ENCODE data around the gene CLCA1. TPM values are rescaled to one million over a fixed set of nuclear protein-coding genes. Genes with fewer than 3 reads are reported as not detected.

The CLCA1 gene
- total RNA-seq, 2 experiments from 2014 or later, result not detected

DNA sequence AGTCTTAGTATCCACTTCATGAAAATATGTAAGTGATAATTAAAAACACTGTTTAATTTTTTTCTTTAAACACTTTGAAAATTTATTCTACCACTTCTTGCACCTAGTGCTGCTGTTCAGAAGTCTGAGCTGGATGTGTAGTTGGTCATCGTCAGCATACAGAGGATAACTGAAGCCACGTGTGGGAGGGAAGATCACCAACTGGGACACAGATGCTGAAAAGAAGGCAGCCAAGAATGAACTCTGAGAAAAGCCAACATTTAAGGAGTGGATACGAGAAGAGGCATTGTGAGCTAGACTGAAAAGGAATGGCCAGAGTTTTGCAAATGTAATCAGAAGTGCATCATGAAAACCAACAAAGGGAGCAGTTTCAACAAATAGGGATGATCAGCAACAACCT is 53.5 kb downstream of the CLCA1 start:
- no peaks in the 10 kb centered on the region for H3K4me1 Mint-ChIP-seq (ENCODE audit: low read depth)
- DNase-seq (no peak), ATAC-seq (ENCODE audit: poor library complexity) (no peak)
- H3K36me3 Mint-ChIP-seq (ENCODE audit: low read depth), result no peaks in the 10 kb centered on the region
- H3K27ac Mint-ChIP-seq, result no peak overlapping the region
- no peaks in the 10 kb centered on the region for H3K27me3 ChIP-seq (ENCODE audit: control insufficient read depth in 1 of 2, insufficient read depth in 2 of 2, low read length in 2 of 2)
- H3K27ac ChIP-seq (ENCODE audit: low read depth in 1 of 2, low read length in 2 of 2), result no peak overlapping the region
- no peaks in the 10 kb centered on the region for H3K4me1 ChIP-seq (ENCODE audit: insufficient read depth, low read length)
- no peaks in the 10 kb centered on the region for H3K36me3 ChIP-seq (ENCODE audit: insufficient read depth, low read length)
- ChIA-PET CTCF (interaction anchor here (0.8 kb wide), 1 partner anchor 17 kb away, joined by 3 read pairs; no protein-coding TSS in a partner anchor), POLR2A (no interaction called here)
- no peak overlapping the region for H3K4me3 Mint-ChIP-seq
- H3K9me3 Mint-ChIP-seq, result no peaks in the 10 kb centered on the region
- peaks cover 0 to 11% of the 10 kb centered on the region in 2 experiments for H3K9me3 ChIP-seq (ENCODE audit: control insufficient read depth in 1 of 2, insufficient read depth in 1 of 2, low read length in 2 of 2)
- TF ChIP-seq CTCF (IDR thresholded peaks at IDR 0.05), result no peak
- H3K27me3 Mint-ChIP-seq, result no peaks in the 10 kb centered on the region
- intact Hi-C loops (cut with DNase I, micrococcal nuclease), result no loop called here
- no peak overlapping the region for H3K4me3 ChIP-seq (ENCODE audit: low read length)

DNA sequence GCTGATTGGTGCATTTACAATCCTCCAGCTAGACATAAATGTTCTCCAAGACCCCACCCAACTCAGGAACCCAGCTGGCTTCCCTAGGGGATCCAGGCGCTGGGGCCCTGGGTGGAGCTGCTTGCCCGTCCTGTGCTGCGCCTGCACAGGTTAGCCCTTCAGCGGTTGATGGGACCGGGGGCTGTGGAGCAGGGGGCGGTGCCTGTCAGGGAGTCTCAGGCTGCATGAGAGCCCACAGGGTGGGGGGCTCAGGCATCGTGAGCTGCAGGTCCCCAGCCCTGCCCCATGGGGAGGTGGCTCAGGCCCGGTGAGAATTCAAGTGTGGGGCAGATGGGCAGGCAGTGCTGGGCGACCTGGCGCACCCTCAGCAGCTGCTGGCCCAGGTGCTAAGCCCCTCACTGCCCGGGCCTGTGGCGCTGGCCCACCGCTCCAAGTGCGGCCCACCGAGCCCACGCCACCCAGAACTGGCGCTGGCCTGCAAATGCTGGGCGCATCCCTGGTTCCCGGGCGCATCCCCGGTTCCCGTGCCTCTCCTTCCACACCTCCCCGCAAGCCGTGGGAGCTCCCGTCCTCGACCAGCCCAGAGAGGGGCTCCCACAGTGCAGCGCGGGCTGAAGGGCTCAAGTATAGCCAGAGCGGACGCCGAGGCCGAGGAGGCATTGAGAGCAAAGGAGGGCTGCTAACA is 55.1 kb downstream of the CLCA1 start:
- H3K36me3 Mint-ChIP-seq (ENCODE audit: low read depth), result no peaks in the 10 kb centered on the region
- Histone ChIP-seq H3K4me1 (ENCODE audit: insufficient read depth, low read length) (no peaks in the 10 kb centered on the region), H3K36me3 (ENCODE audit: insufficient read depth, low read length) (no peaks in the 10 kb centered on the region), H3K27me3 (ENCODE audit: control insufficient read depth in 1 of 2, insufficient read depth in 2 of 2, low read length in 2 of 2) (no peaks in the 10 kb centered on the region), H3K27ac (ENCODE audit: low read depth in 1 of 2, low read length in 2 of 2) (no peak overlapping the region), H3K4me3 (ENCODE audit: low read length) (no peak overlapping the region), H3K9me3 (ENCODE audit: control insufficient read depth in 1 of 2, insufficient read depth in 1 of 2, low read length in 2 of 2) (peaks cover 0 to 11% of the 10 kb centered on the region in 2 experiments)
- ChIA-PET POLR2A (no interaction called here), CTCF (no interaction called here)
- H3K4me3 Mint-ChIP-seq, result no peak overlapping the region
- ATAC-seq (ENCODE audit: poor library complexity) (no peak), DNase-seq (no peak)
- no peaks in the 10 kb centered on the region for H3K4me1 Mint-ChIP-seq (ENCODE audit: low read depth)
- intact Hi-C loops (cut with DNase I, micrococcal nuclease), result no loop called here
- no peak overlapping the region for H3K27ac Mint-ChIP-seq
- no peaks in the 10 kb centered on the region for H3K9me3 Mint-ChIP-seq
- no peaks in the 10 kb centered on the region for H3K27me3 Mint-ChIP-seq
- no peak for TF ChIP-seq CTCF (IDR thresholded peaks at IDR 0.05)

DNA sequence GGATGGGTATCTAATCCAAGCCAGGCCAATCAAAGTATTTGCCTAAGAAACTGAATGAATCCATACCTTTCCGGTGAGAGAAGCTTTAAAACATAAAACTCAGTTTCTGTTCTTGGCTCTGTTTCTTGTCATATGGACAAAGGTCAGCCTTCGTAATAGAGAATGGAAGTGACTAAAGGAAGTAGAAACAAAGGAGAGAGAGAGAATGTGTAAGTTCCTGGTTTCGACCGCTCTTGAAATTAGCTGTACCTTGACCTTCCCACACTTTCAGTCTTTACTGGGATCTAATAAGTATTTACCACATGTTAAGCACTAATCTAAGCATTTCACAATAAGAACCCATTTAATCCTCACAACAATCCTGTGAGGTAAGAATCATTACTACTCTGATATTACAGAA is 58.6 kb downstream of the CLCA1 start:
- Histone ChIP-seq H3K4me1 (ENCODE audit: insufficient read depth, low read length) (no peaks in the 10 kb centered on the region), H3K27me3 (ENCODE audit: control insufficient read depth in 1 of 2, insufficient read depth in 2 of 2, low read length in 2 of 2) (no peaks in the 10 kb centered on the region), H3K9me3 (ENCODE audit: control insufficient read depth in 1 of 2, insufficient read depth in 1 of 2, low read length in 2 of 2) (peaks cover under 1 to 11% of the 10 kb centered on the region in 2 experiments), H3K36me3 (ENCODE audit: insufficient read depth, low read length) (no peaks in the 10 kb centered on the region), H3K27ac (ENCODE audit: low read depth in 1 of 2, low read length in 2 of 2) (no peak overlapping the region), H3K4me3 (ENCODE audit: low read length) (no peak overlapping the region)
- DNase-seq, result no peak
- no peak for TF ChIP-seq CTCF (IDR thresholded peaks at IDR 0.05)
- ChIA-PET CTCF (no interaction called here), POLR2A (no interaction called here)
- ATAC-seq (ENCODE audit: poor library complexity), result no peak
- Mint-ChIP-seq H3K4me3 (no peak overlapping the region), H3K9me3 (no peaks in the 10 kb centered on the region), H3K36me3 (ENCODE audit: low read depth) (no peaks in the 10 kb centered on the region), H3K4me1 (ENCODE audit: low read depth) (no peaks in the 10 kb centered on the region), H3K27me3 (peaks cover 4% of the 10 kb centered on the region), H3K27ac (no peak overlapping the region)
- intact Hi-C loops (cut with DNase I, micrococcal nuclease), result no loop called here

Data from CD4-positive, alpha-beta T cell (primary cell).